Cerebellar nuclear complex (tissue), 1 donor: ENCODE data around the gene WDR86.

Experiments used
- DNase-seq, 2 experiments: peaks; one replicate each; lab custom pipeline; 2025; lab: John Stamatoyannopoulos, UW

Gene WDR86, protein sequence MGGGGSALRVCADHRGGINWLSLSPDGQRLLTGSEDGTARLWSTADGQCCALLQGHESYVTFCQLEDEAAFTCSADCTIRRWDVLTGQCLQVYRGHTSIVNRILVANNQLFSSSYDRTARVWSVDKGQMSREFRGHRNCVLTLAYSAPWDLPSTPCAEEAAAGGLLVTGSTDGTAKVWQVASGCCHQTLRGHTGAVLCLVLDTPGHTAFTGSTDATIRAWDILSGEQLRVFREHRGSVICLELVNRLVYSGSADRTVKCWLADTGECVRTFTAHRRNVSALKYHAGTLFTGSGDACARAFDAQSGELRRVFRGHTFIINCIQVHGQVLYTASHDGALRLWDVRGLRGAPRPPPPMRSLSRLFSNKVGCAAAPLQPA

DNA sequence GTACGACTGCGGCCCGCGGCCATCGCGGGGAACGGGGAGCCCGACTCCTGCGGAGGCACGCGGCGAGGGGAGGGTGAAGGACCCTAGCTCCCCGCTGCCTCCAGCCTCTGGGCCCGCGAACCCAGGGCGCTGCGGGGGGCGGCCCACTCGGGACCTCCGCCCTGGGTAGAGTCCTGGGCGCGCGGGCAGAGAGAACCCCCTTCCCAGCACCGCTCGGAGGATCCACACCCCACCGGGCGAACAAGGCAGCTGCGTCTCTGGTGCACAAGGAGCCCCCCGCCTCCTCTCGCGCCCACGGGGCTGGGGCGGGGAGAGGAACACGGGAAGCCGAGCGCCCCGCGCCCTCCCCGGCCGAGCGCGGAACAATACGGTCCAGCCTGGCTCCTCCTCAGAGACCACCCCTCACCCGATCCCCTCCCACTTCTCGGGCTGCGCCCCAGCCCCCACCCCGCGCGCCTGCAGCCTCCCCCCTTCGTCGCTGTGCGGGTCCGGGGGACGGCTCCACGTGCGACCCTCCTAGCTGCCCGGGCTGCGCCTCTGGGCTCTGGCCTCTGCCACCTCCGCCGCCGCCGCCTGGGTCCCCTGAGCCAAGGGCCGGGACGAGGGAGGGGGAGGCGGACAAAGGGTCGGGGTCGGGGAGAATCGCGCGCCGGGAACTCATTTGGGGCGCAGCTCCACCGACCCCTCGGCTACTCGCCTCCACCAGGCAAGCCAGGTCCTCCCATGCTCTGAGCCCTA is at the start of gene WDR86:
WDR86 (minus strand) TSS at position 372 of the 738 bp plus-strand sequence. CDS start 449 bp downstream, outside the sequence.
- no peak for DNase-seq

DNA sequence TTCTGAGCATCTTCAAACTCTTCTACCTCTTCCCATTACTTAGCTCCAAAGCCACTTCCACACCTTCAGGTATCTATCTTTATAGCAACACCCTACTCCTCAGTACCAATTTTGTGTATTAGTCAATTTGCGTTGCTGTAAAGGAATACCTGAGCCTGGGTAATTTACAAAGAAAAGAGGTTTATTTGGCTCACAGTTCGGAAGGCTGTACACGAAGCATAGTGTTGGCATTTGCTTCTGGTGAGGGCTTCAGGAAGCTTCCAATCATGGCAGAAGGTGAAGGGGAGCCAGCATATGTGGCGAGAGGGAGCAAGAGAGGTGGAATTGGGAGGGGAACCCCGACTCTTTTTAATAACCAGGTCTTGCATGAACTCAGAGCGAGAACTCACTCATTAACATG is 47.7 kb upstream of the WDR86 start:
- DNase-seq: no peak

DNA sequence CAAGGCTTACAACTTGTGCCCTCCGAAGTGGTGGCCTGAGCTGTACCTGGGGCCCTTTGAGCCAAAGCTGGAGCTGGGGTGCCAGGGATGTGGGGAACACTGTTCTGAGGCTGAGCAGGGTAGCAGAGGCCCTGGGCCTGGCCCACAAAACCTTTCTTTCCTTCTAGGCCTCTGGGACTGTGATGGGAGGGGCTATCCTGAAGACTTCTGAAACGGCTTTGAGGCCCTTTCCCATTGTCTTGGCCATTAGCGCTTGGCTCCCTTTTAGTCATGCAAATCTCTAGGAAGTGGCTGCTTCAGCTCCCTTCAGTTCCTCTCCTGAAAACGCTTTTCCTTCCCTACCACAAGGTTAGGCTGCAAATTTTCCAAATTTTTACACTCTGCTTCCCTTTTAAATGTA is 46.9 kb upstream of the WDR86 start:
- no peak for DNase-seq

DNA sequence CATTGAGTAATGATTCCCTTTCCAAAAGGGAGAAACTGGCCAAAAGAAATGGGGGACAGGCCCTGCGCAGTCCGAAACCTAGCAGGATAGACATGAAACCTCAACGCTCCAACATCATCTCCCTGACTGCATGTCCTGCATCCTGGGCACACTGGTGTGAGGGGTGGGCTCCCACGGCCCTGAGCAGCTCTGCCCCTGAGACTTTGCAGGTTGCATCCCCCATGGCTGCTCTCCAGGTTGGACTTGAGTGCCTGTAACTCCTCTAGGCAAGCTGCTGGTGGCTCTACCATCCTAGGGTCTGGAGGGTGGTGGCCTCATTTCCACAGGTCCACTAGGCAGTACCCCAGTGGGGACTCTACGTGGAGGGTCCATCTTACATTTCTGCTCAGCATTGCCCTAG is 46.4 kb upstream of the WDR86 start:
- no peak for DNase-seq

DNA sequence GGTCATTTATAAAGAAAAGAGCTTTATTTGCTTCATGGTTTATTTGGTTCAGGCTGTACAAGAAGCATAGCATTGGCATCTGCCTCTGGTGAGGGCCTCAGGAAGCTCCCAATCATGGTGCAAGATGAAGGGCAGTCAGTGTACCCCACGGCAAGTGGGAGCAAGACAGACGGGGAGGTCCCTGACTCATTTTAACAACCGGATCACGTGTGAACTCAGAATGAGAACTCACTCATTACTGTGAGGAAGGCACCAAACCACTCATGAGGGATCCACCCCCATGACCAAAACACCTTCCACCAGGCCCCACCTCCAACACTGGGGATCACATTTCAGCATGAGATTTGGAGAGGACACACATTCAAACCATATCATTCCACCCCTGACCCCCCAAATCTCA is 45.9 kb upstream of the WDR86 start:
- no peak for DNase-seq

DNA sequence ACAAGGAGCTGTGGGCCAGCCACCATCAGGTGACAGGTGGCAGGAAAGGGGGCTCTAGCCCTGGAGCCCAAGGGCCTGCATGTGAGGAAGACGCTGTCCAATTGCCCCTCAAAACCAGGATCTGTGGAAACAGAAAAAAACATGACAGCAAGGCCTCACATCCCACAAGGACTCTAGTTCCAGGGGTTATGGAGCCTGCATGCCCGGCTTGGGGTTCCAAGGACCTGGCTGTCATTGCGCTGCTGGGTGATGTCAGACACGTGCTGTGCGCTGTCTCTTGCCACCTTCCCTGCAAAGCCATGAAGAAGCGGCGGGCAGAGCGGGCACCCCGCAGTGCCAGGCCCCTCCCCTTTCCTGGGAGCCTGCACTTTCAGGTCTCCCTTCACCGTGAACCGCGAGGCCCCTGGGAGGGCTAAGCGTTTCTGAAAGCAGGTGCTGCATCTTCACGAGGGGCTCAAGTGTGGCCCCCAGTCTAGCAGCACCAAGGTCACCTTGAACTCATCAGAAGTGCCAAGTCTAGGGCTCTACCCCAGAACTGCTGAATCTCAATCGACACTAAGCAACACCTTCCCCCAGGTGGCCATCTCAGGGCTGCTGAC is 45.2 kb upstream of the WDR86 start:
- DNase-seq: no peak

DNA sequence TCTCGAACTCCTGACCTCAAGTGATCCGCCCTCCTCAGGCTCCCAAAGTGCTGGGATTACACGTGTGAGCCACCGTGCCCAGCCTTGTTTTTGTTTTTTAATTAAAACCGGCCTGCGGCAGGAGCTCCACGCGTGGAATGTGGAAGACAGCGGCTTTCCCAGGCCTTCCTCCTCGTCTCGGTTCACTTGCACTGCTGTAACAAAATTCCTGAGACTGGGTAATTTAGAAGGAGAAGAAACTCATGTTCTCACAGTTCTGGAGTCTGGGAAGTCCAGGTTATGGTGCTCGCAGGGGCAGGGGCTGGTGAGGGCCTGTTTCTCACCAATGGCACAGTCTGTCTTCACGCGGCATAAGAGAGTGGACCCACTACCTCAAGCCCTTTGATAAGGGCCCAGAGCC is 44.5 kb upstream of the WDR86 start:
- no peak for DNase-seq

DNA sequence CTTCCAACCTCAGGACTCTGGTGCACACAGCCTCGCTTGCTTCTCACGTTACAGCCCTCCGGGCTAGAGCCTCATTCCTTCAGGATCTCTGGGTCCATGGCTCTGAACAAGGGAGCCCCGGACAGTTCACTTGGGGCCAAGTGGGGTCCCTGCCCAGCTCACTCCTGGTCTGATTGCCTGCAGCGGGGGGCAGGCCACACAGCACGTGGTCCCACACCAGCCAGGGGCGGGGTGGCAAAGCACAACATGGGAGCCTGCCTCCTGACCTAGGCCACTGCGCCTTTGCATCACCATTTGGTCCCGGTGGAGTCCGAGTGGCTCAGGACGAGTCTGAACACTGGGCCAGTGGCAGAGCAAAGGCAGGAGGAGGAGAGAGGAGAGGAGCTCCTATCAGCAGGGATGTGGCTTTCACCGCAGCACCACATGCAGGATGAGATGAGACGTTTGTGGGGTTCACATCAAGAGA is 43.5 kb upstream of the WDR86 start:
- DNase-seq: no peak

DNA sequence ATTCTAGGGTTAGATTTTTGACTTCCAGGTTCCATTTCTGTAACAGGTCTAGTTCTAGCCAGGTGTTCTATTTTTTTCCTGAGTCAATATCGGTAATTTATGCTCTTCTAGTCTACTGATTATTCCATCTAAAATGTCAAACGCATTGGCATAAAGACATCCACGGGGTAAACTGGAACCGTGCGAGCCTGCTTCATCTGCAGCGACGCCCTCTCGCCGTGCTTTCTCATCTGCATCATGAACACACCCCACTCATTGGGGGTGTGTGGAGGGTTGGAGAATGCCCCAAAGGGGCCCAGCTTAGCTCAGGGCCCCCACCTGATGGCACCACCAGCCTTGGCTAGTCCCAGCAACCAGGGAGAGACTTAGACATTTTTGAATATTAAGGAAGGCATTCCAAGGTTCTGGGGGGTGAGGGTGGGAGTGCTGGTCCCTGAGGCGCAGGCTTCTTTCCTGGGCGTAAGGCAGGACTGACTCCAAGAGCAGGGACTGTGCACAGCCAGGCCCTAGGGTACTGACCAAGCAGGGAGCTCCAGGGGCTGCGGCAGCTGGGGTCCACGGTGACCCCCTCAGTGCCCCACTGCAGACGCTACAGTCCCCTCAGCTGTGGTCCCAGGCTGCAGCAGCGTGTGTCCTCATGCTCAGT is 43.0 kb upstream of the WDR86 start:
- no peak for DNase-seq

DNA sequence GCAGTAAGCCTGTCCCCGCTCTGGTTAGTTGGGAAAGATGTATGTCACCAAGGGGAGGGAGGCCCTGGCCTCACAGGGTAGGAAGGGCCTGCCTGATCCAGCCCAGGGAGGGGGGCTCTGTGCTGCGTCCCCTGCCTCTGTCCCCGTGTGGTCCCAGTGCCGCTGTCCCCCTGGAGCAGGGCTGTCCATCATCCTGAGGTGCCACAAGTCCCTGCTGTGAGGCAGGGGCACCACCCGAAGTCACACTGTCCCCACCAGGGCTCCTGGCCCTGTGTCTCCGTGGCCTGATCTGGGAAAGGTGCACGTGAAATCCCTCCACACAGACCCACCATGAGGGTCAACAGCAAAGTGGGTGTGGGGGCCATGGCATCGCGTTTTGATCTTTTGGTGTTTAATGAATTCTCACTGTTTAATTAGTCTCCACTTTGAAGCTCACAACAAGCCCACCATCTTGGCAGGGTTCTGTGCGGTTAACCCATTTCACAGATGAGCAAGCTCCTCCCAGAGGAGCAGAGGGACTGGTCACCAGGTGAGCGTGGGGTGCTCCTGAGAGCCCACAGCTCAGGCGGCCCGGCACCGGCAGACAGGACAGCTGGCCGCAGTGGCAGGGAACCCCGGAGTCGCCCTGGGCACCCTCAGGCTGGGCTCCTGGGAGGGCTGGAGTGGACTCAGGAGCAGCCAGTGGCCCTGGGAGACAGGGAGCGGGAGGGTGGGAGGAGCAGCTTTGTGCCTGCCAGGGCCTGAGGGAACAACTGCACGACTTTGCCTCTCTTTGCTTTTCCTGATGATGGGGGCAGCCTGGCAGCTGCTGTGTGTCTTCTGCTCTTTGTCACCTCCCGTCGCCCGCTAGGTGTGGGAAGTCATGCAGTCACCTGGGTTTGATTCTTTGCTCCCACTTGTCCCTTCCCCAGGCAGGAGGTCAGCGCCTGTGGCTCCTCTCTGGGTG is 42.1 kb upstream of the WDR86 start:
- DNase-seq: no peak

DNA sequence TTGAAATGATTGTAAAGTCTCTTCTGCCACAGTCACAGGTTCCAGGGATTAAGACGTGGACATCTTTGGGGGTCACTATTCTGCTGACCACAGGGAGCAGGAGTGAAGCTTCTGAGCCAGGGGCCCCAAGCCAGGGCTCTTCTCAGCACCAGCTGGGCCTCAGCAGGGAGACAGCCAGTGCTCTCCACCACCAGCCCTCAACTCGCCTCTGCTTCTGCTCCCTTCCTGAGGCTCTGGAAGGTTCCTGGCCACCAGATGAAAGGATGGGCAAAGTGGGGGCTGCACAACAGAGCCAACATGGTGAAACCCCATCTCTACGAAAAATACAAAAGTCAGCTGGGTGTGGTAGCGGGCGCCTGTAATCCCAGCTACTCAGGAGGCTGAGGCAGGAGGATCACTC is 41.3 kb upstream of the WDR86 start:
- no peak for DNase-seq

DNA sequence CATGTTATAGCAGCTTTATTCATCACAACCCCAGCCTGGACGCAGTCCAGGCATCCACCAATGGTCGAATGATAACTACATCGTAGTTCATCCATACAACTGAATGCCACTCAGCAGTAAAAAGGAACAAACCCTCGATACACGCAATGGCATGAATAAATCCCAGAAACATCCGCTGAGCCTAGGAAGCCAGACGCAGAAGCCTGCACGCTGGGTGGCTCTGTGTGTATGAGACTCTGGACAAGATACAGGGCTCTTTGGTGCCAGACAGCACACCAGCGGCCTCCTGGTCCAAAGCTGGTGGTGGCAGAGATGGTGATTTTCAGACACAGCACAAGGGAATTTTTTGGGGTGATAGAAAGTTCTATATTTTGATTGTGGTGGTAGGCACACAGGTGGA is 40.2 kb upstream of the WDR86 start:
- DNase-seq: no peak

DNA sequence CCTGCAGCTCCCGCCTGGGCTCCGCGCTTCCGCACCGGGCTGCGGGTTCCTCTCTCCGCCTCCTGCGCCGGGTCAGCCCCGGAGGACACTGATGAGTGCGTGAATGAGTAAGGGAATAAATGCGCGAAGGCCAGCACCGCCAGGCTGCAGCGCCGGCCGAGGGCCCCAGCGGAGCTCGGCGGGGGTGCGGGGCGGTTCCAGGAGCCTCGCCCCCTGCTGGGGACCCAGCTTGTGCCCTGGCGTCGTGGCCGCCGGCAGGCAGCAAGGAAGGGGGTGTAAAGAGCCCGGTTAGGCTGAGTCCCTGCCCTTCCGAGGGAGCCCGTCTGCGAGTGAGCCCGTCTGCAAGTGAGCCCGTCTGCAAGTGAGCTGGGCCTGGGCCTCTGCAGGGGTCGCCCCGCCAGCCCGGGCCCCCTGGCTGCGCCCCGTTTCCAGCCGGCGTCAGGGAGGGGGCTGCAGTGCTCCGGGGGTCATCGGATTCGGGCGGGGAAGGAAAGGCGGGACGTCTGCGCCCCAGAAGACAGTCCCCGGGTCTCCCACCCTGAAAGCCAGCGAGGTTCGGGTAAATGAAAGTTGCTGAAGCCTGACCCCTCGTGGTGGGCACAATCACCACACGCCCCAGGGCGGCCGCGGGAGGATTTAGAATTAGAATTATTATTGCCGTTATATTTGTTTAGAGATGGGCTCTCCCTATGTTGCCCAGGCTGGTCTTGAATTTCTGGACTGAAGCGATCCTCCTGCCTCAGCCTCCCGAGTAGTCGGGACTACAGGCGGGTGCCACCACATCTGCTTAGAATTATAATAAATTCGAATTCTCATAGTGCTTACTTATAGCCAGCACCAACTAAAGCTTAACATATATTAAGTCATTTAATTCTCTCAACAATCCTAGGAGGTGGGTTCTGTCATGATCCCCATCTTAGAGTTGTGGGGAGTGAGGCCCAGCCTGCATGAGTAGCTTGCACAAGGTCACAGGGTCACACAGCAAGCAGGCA is 38.7 kb upstream of the WDR86 start:
- DNase-seq: no peak

DNA sequence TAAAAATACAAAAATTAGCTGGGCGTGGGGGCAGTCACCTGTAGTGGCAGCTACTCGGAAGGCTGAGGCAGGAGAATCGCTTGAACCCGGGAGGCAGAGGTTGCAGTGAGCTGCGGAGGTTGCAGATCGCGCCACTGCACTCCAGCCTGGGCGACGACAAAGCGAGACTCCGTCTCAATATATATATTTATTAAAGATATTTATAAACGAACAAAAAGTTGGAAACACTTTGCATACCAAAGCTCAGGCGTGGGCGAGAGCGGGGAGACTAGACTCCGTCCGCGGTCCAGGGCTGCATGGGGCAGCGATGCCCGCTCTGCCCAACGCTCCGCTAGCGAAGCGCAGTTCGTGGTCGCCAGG is 38.0 kb upstream of the WDR86 start:
- DNase-seq: no peak

DNA sequence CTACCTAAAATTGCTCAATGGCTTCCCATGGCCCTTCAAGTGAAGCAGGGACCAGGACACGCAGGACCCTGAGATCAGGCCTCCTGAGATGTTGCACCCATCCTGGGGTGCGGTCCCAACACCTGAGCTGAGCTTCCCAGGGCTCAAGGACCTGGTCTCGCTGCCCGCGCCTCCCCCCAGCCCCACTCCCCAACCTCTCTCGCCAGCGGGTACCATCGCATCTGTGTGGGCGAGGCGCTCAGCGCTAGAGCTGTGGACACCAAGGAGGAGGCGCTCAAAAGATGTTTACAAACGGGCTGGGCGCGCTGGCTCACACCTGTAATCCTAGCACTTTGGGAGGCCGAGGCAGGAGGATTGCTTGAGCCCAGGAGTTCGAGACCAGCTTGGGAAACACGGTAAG is 37.5 kb upstream of the WDR86 start:
- DNase-seq: no peak

DNA sequence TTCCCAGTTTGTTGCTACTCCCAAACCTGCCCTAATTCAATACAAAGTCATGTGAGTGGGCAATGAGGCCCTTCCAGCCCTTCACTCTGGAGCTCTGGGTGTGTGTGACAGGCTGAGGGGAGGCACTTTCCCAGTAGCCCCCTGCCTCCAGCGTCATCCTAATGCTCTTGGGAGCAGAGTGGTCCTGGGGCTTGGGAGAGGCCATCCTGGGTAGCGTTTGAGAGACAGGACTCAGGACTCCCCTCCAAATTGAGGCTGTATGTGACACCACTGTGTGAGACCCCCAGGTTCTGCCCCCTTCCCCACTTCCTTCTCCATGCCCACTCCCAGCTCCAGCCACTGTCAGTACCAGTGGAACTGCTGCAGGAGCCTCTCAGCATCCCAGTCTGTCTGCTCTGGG is 36.6 kb upstream of the WDR86 start:
- no peak for DNase-seq

DNA sequence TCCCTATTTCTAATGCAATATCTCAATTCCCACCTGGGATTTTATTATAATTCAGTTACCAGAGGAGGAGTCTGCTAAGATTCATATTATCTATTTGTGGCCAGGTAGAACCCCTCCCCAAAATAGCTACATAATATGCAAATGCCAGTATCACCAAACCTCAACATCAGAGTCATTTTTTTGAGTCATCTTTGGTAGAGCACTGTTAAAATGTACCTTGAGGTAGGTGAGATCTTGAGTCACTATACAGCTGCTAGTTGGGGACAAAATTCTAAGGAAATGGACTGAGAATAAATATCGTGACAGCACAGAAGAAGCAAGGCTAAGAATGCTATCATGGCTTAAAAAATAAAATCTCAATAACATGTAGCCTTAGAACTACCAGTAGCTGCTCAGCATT is 34.8 kb upstream of the WDR86 start:
- DNase-seq: no peak

DNA sequence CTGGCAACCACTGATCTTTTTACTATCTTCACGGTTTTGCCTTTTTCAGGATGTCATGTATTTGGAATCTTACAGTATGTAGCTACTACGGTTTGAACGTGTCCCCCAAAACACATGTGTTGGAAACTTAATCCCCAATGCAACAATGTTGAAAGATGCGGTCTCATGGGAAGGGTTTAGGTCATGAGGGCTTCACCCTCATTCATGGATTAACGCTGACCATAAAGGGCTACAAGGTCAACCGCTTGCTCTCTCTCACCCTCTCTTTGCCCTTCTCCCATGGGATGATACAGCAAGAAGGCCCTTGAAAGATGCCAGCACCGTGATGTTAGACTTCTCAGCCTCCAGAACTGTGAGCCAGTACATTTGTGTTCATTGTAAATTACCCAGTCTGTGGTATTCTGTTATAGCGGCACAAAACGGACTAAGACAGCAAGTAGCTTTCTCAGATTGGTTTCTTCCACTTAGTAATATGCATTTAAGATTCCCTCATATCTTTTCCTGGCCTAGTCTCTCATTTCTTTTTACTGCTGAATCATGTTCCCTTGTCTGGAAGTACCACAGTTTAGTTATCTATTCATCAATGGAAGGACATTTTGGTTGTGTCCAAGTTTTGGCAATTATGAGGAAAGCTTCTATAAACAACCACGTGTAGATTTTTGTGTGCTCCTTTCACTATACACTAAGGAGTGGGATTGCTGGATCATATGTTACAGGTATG is 33.1 kb upstream of the WDR86 start:
- no peak for DNase-seq

DNA sequence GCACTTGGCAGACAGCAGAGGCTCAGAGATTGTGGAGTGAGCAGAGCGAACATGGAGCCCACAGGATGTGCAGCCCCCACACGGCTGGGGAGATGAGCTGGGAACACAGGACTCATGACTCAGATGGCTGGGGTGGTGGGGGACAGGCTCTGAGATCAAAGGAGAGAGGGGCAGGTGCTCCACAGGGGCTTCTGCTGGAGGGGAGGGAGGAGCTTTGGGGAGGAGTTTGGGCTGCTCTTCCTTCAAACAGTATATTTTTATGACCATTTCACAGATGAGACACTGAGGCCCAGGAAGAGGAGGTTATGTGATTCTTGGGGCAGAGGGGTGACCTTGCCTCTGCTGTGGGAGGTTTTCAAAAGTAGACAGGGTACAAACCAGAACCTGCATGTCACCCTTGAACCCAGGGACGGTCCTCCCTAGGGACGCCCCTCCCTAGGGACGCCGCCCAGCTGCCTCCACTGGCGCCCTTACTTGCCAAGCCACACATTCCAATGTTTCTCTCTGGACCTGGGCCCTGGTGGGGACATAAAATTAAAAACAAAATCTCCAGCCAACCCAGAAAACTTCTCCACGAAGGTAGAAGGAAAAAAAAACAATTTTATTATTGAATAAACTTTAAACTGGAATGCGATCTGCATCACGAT is 31.1 kb upstream of the WDR86 start:
- no peak for DNase-seq
